Neutrophil (primary cell): ENCODE measurements around the gene MYCT1.
"Not testable (repeated sequence)": the region's sequence is repeated elsewhere in the genome, so short reads cannot be mapped to it uniquely, and the experiment has no call there.

Source experiments
- H3K27ac ChIP-seq: fragments of 200-600 bp; sonication (generic); 2 replicates; pipeline ENCODE4 v1.5.1; 2016; ENCODE audit warnings: mild to moderate bottlenecking, moderate library complexity
- H3K27me3 ChIP-seq: fragments of 200-600 bp; sonication (generic); 2 replicates; pipeline ENCODE4 v1.6.0; 2016; ENCODE audit warnings: mild to moderate bottlenecking
- H3K36me3 ChIP-seq: fragments of 200-600 bp; sonication (generic); 2 replicates; pipeline ENCODE4 v1.5.1; 2017
- H3K4me1 ChIP-seq, 2 experiments: fragments of 200-600 bp in 1 of 2; sonication (generic) in 1 of 2; 1 replicate in 1 of 2; 2 replicates in 1 of 2; pipeline versions ENCODE4 v1.5.1 to v1.6.1; 2013 to 2016; ENCODE audit warnings: low read depth in 1 of 2, low read length in 1 of 2, mild to moderate bottlenecking in 1 of 2, moderate library complexity in 1 of 2; ENCODE audit not compliant: control insufficient read depth in 1 of 2, insufficient read depth in 1 of 2
- H3K4me3 ChIP-seq, 2 experiments: fragments of 200-600 bp in 1 of 2; sonication (generic) in 1 of 2; 1 replicate in 1 of 2; 2 replicates in 1 of 2; pipeline ENCODE4 v1.5.1; 2013 to 2016; ENCODE audit warnings: low read depth in 1 of 2, low read length in 1 of 2, mild to moderate bottlenecking in 1 of 2, moderate library complexity in 1 of 2
- H3K9me3 ChIP-seq: fragments of 200-600 bp; sonication (generic); 2 replicates; pipeline ENCODE4 v1.5.1; 2016
- CTCF ChIP-seq: fragments of 200-600 bp; sonication (generic); IDR thresholded peaks from 2 replicates; pipeline ENCODE4 v1.5.1; 2016; ENCODE audit warnings: antibody characterized with exemption

The MYCT1 gene

GRCh38 chr6:152701081-152701862 lies 3.6 kb downstream of the MYCT1 start:
- Histone ChIP-seq H3K4me3 (no peak overlapping the region), H3K27ac (no peak overlapping the region), H3K27me3 (peaks cover 51% of the 10 kb centered on the region), H3K9me3 (no peaks in the 10 kb centered on the region), H3K36me3 (no peaks in the 10 kb centered on the region), H3K4me1 (no peaks in the 10 kb centered on the region)
- TF ChIP-seq CTCF, result no peak

GRCh38 chr6:152701863-152702401 lies 4.2 kb downstream of the MYCT1 start:
- no peaks in the 10 kb centered on the region for H3K9me3 ChIP-seq
- H3K27ac ChIP-seq, result no peak overlapping the region
- TF ChIP-seq CTCF, result no peak
- peaks cover 51% of the 10 kb centered on the region for H3K27me3 ChIP-seq
- H3K4me3 ChIP-seq, result no peak overlapping the region
- H3K36me3 ChIP-seq, result no peaks in the 10 kb centered on the region
- no peaks in the 10 kb centered on the region for H3K4me1 ChIP-seq

- H3K27ac ChIP-seq, result not testable (repeated sequence)
Observed at GRCh38 chr6:152703750-152704149, 6.1 kb downstream of the MYCT1 start.

GRCh38 chr6:152705327-152705726 lies 7.6 kb downstream of the MYCT1 start:
- H3K36me3 ChIP-seq, result no peaks in the 10 kb centered on the region
- no peaks in the 10 kb centered on the region for H3K4me1 ChIP-seq
- TF ChIP-seq CTCF, result no peak
- H3K9me3 ChIP-seq, result no peaks in the 10 kb centered on the region
- H3K4me3 ChIP-seq, result no peak overlapping the region
- H3K27me3 ChIP-seq, result peaks cover 17% of the 10 kb centered on the region
- H3K27ac ChIP-seq, result no peak overlapping the region

More at GRCh38 chr6:152703750-152704149, 6.1 kb downstream of the MYCT1 start:
- H3K4me3 ChIP-seq, H3K4me1 ChIP-seq, H3K36me3 ChIP-seq, H3K9me3 ChIP-seq: not testable (repeated sequence)
- peaks cover 33% of the 10 kb centered on the region for H3K27me3 ChIP-seq

- Histone ChIP-seq H3K4me3 (no peak overlapping the region), H3K4me1 (no peaks in the 10 kb centered on the region), H3K27ac (no peak overlapping the region), H3K36me3 (no peaks in the 10 kb centered on the region), H3K27me3 (no peaks in the 10 kb centered on the region), H3K9me3 (no peaks in the 10 kb centered on the region)
- no peak for TF ChIP-seq CTCF
Observed at GRCh38 chr6:152716322-152716721, 18.6 kb downstream of the MYCT1 start.

GRCh38 chr6:152720974-152721373 lies 23.3 kb downstream of the MYCT1 start:
- Histone ChIP-seq H3K36me3 (no peaks in the 10 kb centered on the region), H3K27me3 (no peaks in the 10 kb centered on the region), H3K4me1 (no peaks in the 10 kb centered on the region), H3K27ac (no peak overlapping the region), H3K9me3 (no peaks in the 10 kb centered on the region), H3K4me3 (no peak overlapping the region)
- no peak for TF ChIP-seq CTCF
